ENCODE data around the gene MOGAT2. TPM values are rescaled to one million over a fixed set of nuclear protein-coding genes. Genes with fewer than 3 reads are reported as not detected.

MOGAT2 gene
- total and polyA plus RNA-seq, 2 of the 13 experiments (the other 11 are each of a cell fraction or from before 2014, with no cell fraction given): 27.2 to 27.8 TPM

- TF ChIP-seq HMG20A (CRISPR knock-in tag; IDR thresholded peaks at IDR 0.05; ENCODE audit: borderline replicate concordance): no peak
- no peak for TF ChIP-seq ZNF720 (CRISPR knock-in tag; IDR thresholded peaks at IDR 0.05)
- no peak for TF ChIP-seq ZNF878 (CRISPR knock-in tag; IDR thresholded peaks at IDR 0.05)
- TF ChIP-seq ZNF773 (CRISPR knock-in tag; IDR thresholded peaks at IDR 0.05; ENCODE audit: borderline replicate concordance): no peak
- peak; percentile 76; the same call in 1 of the 2 replicates for TF ChIP-seq ERF (CRISPR knock-in tag; IDR thresholded peaks at IDR 0.05)
- no peak for TF ChIP-seq ZFYVE20 (CRISPR knock-in tag; IDR thresholded peaks at IDR 0.05; ENCODE audit: borderline replicate concordance, low read depth)
- no peak for TF ChIP-seq NR2F2 (IDR thresholded peaks at IDR 0.05; ENCODE audit: borderline replicate concordance, low read depth)
- TF ChIP-seq TBL1XR1 (IDR thresholded peaks at IDR 0.05; ENCODE audit: borderline replicate concordance, low read length, partially characterized antibody): no peak
- TF ChIP-seq MXD3 (CRISPR knock-in tag; IDR thresholded peaks at IDR 0.05): peak; percentile 55; the same call in 1 of the 2 replicates
- peak; percentile 58 for TF ChIP-seq ZNF574 (CRISPR knock-in tag; IDR thresholded peaks at IDR 0.05)
- TF ChIP-seq RARG (CRISPR knock-in tag; IDR thresholded peaks at IDR 0.05; ENCODE audit: low read depth): no peak
- no peak for TF ChIP-seq TGIF2 (CRISPR knock-in tag; IDR thresholded peaks at IDR 0.05)
- TF ChIP-seq STAG1 (CRISPR knock-in tag; IDR thresholded peaks at IDR 0.05): peak; percentile 89
- TF ChIP-seq MTA3 (CRISPR knock-in tag; IDR thresholded peaks at IDR 0.05): no peak
- no peak for TF ChIP-seq ZNF224 (CRISPR knock-in tag; IDR thresholded peaks at IDR 0.05)
- TF ChIP-seq UBTF (CRISPR knock-in tag; IDR thresholded peaks at IDR 0.05): peak; percentile 40; the same call in 1 of the 2 replicates
- no peak for TF ChIP-seq ZNF407 (CRISPR knock-in tag; IDR thresholded peaks at IDR 0.05; ENCODE audit: not compliant biosample characterization)
Measured at GRCh38 chr11:75706260-75706729, 11.3 kb upstream of the MOGAT2 start (continued).
